Activated gamma-delta T cell treated with Interleukin-2 at 50 U/mL for 16 hours (primary cell): ENCODE measurements around the gene PDE6B.
"Not testable (repeated sequence)": the region's sequence is repeated elsewhere in the genome, so short reads cannot be mapped to it uniquely, and the experiment has no call there.

ENCODE experiments used
- DNase-seq: peaks from one replicate; pipeline ENCODE4 v3.0.0-alpha.2; 2020

Gene PDE6B

DNA sequence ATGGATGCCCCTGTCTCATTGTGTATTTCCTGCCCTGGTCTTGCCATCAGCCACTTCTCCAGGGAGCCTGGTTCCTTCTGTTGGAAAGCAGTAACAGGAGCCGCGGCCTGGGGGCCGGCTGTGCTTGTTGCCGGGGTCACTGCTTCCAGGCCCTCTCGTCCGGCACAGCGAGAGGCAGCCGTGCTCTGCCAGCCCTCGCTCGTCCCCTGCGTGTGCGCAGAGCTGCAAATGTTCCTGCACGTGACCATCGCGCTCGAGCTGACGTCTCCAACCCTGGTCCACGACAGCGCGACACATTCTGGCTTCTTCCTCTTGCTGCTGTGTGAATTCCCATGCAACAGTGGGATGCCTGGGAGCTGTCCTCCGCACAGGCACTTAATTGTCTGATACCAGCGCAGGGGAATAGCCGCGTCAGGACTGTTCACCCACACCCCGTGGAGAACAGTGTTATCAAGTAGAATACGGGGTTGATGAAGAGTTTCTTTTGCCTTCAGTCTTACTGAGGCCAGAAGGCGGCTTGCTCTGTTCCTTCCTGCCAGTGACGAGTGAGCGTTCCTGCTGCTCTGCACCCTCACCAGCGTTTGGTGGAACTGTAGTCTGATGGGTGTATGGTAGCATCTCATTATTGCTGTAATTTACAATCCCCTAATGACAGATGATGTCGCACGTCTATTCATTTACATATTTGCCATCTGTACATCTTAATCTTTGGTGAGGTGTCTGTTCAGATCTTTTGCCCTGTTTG, 12.3 kb downstream of the PDE6B start:
- DNase-seq = no peak

DNA sequence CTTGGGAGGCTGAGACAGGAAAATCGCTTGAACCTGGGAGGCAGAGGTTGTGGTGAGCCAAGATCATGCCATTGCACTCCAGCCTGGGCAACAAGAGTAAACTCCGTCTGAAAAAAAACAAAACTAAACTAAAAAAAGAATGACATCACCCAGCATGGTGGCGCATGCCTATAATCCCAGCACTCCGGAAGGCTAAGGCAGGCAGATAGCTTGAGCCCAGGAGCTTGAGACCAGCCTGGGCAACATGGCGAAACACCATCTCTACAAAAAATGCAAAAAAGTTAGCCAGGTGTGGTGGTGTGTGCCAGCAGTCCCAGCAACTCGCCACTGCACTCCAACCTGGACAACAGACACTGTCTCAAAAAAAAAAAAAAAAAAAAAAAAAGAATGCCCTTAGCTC, 17.0 kb downstream of the PDE6B start:
- not testable (repeated sequence) for DNase-seq

DNA sequence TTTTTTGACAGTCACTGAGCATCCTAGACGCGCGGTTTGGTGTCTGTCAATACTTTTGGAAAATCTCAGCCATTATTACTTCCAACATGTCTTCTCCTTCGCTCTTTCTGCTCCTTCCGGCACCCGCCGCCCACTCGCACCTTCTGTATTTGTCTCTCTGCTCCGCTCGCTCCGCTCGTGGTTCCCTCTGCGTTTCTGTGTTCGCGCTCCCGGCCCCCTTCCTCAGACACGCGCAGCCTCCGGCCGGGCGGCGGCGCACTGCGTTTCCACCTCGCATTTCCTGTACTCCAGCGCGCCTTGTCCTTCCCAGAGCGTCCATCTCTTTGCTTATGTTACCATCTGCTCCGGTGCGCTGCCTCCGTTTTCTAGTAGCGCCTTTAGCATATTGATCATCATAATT, 21.1 kb downstream of the PDE6B start:
- DNase-seq = no peak

DNA sequence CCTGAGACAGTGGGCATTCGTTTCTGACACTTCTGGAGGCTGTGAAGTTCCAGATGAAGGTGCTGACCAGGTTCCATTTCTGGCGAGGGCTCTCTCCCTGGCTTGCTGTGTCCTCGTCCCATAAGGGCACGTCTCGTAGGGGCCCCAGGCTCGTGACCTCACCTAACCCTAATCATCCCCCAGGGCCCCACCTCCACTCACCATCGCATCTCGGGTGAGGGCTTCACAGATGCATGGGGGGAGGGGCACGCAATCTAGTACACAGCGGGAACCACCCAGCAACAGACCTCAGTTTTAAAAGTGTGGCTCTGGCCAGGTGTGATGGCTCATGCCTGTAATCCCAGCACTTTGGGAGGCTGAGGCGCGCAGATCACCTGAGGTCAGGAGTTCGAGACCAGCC, 22.1 kb downstream of the PDE6B start:
- DNase-seq = no peak

DNA sequence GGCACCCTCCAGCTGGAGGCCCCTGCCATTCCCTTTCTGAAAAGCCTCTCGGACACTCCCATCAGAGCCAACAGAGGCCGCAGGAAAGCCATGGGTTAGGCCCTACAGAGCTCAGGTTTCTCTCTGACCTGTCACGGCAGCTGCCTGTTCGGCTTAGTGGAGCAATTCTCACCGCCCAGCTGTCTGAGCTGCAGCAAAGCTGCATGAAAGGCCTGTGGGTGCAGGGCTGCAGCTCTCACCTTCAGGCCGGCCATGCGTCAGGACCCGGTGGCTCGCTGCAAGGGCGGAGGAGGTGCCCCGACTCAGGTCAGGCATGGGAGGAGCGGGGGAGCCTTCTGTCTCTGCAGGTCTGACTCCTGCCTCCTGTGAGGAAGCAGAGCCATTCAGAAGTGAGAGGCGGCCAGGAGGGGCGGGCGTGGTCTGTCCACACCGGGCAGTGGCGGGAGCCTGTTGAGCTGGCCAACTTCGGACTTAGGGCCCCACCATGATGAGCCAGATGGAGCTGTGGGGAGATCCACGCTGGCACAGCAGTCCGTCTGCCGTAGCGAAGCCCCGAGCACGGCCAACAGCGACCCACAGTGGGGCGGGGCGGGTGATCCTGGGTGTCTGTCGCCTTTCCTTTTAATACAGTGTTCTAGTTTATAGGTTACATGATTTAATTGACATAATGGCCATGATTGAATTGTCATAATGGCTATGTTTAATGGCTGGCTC, 23.4 kb downstream of the PDE6B start:
- no peak for DNase-seq

DNA sequence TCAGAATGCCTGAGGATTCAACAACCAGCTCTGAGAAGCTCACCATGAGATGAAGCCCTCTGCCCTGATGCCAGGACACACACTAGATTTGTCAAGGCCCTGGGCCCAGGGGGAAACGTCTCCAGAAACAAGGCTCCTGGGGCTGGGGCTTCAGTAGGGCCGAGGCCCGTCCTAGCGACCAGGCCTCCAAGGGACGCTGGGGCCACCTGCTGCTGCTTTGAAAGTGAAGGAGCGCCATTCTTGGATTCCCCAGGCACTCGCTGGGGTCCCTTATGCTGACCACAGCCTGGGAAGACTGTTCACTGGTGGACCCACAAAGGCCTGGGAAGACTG, 23.9 kb downstream of the PDE6B start:
- no peak for DNase-seq

DNA sequence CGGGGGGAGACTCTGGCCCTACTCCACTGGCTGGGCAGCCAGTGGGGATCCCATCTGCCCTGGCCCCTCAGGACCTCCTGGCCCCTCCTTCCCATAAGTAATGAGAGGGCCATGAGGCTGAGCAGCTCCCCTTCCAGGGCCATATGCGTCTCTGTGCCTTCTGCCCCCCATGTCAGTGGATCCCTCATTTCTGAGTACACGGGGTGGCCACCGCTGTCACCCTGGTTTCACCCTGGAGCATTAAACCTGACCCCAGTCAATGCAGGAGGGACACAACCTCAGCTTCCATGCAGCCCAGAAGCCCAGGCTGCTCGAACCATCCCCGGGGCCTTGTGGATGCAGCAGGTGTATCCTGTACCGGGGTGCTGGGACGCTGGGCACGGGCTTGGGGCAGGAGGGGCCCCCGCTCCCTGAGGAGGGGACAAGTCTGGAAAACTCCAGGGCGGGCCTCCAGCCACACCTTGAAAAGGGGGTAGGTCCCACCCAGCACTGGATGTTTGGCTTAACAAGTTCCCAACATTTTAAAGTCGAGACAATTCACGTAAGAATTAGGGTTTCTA, 24.5 kb downstream of the PDE6B start:
- DNase-seq = no peak

DNA sequence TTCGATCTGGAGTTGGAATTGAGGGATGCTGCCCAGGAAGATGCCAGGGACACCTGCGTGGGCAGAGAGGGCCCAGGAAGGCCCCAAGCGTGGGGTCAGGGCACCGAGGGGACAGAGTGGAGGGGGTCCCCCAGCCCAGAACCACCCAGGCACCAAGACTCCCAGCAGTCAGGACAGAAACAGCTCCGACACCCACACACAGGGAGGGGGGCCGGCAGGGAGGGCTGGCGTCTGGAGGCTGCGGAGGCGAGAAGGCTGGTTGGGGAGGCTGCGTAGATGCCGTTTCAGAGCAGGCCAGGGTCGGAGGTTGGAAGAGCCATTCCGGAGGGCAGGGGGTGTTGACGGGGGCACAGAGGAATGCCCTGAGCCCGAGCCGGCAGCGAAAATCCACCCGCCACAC, 25.1 kb downstream of the PDE6B start:
- DNase-seq = no peak

DNA sequence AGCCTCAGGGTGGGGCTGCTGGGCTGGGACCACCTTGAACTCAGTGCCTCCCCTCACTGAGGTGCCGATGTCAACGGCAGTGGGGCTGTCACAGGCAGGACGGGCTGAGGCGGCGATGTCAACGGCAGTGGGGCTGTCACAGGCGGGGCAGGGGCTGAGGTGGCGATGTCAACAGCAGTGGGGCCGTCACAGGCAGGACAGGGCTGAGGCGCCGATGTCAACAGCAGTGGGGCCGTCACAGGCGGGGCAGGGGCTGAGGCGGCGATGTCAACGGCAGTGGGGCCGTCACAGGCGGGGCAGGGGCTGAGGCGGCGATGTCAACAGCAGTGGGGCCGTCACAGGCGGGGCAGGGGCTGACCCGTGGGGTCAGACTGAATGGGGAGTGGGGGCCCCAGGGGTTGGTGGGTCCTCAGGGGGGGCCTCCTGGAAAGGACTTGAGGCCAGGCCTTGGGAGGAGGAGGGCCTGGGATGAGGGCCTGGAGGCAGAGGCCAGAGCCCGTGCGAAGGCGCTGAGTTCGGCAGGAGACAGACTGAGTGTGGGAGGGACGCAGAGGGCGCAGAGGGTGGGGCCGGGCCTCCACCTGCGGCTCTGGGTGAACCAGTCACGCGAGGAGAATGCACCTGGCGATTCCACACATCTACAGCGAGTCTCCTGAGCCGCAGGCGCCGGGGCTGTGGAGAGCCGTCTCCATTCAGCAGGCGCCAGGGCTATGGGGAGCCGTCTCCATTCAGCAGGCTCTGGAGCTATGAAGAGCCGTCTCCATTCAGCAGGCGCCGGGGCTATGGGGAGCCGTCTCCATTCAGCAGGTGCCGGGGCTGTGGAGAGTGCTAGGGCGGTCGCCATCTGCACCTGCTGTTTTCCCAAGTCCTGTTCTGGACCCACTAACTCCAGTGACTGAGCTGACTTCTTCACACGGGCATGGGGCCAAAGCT, 25.8 kb downstream of the PDE6B start:
- no peak for DNase-seq

DNA sequence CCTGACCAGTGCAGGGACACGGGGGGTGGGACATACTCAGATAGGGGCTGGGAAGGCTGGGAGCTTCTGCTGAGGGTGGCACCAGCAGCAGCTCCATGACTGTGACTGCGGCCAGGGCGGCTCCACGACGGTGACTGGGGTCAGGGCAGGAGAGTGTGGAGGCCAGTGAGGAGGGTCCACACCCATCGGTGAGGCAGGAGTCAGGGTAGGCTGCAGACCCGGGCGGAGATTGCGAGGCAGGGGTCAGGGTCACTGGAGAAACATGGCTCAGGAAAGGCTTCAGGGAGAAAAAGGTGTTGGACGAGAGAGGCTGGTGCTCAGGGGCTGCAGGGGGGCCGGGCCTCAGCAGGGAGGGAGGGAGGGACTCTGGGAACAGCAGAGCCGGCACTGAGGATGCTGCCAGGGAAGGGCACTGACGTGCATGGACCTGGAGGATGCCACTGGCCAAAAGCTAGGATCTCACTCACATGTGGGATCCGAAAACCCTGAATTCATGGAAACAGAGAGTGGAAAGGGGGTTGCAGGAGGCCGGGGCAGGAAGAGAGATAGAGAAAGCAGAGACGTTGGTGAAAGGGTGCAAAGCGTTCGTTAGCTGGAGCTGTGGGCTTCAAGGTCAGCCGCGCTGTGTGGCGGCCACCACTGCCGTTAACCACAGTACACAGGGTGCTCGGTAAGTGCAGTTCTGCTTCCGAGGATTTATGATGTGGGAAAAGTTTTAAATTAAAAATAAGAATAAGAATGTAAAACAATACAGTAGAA, 26.7 kb downstream of the PDE6B start:
- no peak for DNase-seq

DNA sequence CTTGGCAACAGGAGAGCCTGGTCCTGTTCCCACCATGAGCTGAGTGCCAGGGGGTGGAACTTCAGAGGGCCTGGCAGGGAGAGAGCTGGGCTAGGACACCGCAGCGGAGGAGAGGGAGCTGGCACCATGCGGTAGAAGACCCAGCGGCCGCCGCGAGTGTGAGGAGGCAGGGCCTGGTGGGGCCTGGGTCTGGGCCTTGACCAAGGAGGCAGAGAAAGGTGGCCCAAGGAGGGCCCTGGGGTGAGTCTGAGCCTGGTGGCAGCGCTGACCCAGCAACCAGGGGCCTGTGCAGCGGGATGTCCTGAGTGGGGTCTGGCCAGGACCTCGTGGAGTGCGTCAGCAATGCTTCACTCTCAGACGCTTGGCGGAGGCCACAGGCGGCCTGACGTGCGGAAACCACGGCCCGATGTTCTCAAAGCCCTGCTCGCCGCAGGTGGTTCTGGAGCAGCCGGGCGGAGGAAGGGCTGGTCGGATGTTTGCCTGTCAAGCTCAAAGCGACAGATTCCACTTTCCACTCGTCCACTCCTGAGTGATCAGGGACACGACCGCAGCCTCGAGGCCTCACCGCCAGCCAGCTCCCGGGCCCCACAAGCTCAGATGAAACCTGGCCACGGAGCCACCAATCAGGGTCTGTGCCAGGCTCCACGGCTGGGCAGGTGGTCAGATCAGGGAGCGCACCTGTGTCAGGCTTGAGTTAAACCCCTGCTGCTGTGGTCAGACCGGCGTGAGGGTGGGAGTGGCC, 27.9 kb downstream of the PDE6B start:
- DNase-seq = no peak

DNA sequence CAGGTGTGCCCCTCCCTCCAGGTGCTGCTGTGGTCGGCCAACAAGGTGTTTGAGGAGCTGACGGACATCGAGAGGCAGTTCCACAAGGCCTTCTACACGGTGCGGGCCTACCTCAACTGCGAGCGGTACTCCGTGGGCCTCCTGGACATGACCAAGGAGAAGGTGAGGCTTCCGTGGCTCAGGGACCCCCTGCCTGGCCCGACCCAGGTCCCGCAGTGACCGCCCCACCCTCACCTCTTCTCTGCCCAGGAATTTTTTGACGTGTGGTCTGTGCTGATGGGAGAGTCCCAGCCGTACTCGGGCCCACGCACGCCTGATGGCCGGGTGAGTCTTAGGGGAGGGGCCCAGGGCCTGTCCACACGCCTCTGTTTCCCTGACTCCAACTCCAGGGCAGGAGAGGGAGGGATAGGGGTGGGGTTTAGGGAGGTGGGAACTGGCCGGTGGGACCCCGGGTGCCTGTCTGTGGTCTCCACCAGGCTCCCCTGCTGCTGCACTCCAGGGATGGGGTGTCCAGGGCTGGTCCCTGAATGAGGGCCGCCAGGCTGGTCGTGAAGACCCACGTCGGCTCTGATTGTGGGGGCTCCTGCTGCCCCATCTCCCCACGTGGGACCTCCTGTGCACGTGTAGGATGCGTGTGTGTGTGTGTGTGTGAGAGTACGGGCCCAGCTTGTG, 28.6 kb downstream of the PDE6B start:
- DNase-seq = no peak

DNA sequence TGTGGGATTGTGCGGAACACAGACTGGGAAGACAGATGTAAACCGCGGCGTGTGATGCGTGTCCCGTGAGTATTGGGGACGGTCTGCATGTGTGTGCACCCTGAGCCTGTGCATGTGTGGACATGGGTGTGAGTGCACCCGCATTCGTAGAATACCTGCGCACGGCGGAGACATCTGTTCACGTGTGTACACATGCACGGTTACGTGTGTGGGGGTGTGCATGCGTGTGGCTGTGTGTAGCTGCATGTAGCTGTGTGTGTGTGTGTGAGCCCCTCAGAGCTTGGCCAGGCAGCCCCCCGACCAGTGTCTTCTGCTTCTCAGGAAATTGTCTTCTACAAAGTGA, 29.1 kb downstream of the PDE6B start:
- DNase-seq = no peak

DNA sequence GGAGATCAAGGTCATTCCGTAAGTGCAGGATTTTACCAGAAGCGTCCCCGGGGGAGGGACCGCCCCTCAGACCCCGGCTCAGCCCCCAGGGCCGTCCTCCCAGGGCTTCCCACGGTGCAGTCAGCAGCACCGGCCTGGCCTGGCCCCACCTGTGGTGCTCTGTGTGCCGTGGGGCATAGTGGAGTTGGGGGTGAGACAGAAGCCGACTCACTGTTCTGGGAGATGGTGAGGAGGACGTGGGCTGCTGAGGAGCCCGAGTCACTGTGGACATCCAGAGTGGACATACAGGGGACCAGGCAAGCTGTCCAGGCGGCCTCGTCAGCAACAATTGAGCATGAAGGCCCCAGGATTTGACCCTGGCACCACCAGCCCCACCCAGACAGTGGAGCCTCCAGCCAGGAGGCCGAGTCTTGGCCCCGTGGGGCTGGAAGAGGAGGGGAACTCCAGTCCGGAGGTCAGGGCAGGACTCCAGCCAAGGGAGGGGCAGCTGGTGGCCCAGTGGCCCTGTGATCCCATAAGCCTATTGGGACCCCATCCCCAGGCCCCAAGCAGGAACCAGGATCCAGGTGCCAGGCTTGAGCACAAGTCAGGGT, 29.6 kb downstream of the PDE6B start:
- DNase-seq = no peak

DNA sequence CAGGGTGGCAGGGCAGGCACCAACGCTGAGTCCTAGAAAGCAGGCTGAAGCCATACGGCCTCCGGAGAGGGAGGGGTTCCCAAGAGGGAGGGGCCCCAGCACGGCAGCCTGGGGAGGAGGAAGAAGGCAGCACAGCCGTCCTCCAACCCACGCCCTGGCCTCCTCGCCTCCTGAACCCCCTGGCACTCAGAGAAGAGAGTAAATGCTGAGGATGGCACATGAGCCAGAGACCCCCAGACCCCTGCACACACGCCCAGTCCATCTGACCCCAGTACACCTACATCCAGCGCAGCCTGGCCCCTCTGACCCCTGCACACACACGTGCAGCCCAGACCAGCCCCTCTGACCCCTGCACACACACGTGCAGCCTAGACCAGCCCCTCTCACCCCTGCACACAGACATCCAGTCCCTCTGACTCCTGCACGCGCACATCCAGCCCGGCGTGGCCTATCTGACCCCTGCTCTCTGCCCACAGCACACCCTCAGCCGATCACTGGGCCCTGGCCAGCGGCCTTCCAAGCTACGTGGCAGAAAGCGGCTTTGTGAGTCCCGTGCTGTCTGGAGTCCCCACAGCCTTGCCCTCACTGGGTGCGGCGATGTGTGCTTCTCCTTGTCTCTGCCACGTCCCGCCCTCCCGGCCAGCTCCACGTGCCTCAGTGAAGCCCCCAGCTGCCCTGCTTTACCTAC, 30.2 kb downstream of the PDE6B start:
- no peak for DNase-seq

DNA sequence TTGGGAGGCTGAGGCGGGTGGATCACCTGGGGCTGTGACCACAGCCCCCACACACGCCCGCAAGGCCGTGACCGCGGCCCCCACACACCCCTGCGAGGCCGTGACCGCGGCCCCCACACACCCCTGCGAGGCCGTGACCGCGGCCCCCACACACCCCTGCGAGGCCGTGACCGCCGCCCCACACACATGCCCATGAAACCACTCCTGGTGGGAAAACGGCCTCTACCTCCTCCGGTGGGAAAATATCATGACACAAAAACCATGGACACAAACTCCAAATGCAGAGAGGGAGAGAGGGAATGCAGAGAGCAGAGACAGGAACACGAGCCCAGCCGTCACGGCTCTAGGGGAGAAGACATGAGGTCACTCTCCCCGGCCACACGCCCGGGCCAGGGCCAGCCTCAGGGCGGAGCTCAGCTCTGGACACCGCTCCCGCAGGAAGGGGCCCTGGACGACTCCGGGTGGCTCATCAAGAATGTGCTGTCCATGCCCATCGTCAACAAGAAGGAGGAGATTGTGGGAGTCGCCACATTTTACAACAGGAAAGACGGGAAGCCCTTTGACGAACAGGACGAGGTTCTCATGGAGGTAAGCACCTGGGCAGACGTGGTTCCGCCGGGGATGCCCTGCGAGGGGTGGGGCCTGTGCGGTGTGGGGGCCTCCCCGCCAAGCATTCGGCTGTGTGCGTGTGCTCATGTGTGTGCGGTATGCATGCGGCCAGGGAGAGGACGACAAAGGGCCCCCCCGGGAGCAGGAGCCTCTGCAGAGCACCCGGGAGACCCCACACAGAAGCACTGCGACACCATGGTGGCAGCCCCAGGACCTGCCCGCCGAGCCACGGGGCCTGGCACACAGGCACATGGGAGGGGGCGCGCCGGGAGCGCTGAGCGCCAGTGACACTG, 31.3 kb downstream of the PDE6B start:
- DNase-seq = no peak

DNA sequence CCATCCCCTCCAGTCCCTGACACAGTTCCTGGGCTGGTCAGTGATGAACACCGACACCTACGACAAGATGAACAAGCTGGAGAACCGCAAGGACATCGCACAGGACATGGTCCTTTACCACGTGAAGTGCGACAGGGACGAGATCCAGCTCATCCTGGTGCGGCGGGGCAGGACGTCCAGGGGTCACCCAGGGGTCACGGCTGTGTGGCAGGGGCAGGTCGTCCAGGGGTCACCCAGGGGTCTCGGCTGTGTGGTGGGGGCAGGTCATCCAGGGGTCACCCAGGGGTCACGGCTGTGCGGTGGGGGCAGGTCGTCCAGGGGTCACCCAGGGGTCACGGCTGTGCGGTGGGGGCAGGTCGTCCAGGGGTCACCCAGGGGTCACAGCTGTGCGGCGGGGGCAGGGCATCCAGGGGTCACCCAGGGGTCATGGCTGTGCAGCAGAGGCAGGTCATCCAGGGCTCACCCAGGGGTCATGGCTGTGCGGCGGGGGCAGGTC, 32.0 kb downstream of the PDE6B start:
- no peak for DNase-seq

DNA sequence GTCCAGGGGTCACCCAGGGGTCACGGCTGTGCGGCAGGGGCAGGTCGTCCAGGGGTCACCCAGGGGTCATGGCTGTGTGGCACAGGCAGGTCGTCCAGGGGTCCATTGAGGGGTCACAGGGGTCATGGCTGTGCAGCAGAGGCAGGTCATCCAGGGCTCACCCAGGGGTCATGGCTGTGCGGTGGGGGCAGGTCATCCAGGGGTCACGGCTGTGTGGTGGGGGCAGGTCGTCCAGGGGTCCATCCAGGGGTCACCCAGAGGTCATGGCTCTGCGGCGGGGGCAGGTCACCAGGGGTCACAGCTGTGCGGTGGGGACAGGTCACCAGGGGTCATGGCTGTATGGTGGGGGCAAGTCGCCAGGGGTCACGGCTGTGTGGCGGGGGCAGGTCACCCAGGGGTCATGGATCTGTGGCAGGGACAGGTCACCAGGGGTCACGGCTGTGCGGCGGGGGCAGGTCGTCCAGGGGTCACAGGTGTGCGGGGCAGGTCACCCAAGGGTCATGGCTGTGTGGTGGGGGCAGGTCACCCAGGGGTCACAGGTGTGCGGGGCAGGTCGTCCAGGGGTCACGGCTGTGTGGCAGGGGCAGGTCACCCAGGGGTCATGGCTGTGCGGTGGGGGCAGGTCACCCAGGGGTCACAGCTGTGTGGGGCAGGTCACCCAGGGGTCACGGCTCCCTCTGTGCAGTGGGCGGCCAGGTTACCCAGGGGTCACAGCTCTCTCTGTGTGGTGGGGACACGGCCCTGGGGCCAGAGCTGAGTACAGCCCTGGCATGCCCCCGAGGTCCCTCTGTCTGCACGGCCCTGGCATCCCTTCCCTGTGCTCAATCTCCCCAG, 32.7 kb downstream of the PDE6B start:
- DNase-seq = no peak
